ENCODE results near the gene SEMA3A.

- TF ChIP-seq CTCF (IDR thresholded peaks at IDR 0.05) (no peak), EP300 (IDR thresholded peaks at IDR 0.05) (no peak), POLR2AphosphoS5 (IDR thresholded peaks at IDR 0.05) (no peak), POLR2A (IDR thresholded peaks at IDR 0.05) (no peak)
Observed at GRCh38 chr7:84187087-84187805, 7.3 kb downstream of the SEMA3A start.

All from sigmoid colon (tissue), 4 donors.